ENCODE data around the gene GOLGA5. TPM values are rescaled to one million over a fixed set of nuclear protein-coding genes. Genes with fewer than 3 reads are reported as not detected.

GOLGA5 gene, protein sequence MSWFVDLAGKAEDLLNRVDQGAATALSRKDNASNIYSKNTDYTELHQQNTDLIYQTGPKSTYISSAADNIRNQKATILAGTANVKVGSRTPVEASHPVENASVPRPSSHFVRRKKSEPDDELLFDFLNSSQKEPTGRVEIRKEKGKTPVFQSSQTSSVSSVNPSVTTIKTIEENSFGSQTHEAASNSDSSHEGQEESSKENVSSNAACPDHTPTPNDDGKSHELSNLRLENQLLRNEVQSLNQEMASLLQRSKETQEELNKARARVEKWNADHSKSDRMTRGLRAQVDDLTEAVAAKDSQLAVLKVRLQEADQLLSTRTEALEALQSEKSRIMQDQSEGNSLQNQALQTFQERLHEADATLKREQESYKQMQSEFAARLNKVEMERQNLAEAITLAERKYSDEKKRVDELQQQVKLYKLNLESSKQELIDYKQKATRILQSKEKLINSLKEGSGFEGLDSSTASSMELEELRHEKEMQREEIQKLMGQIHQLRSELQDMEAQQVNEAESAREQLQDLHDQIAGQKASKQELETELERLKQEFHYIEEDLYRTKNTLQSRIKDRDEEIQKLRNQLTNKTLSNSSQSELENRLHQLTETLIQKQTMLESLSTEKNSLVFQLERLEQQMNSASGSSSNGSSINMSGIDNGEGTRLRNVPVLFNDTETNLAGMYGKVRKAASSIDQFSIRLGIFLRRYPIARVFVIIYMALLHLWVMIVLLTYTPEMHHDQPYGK
- total RNA-seq, result 33.4 and 35.0 TPM in 2 replicates

GRCh38 chr14:92793709-92794546, at the start of gene GOLGA5:
Gene GOLGA5 (plus strand): TSS chr14:92794305. CDS start chr14:92797438, 3,133 bp downstream.

GRCh38 chr14:92748259-92749016, 45.7 kb upstream of the GOLGA5 start, which contains the start of gene LGMN:
Gene LGMN (minus strand): TSS chr14:92748627. CDS start chr14:92732786, 15,841 bp downstream.

Other genes starting within 250 kb of the GOLGA5 start
- gene LGMN, start 45.7 kb upstream of the GOLGA5 start, total RNA-seq, result 13.3 and 16.5 TPM in 2 replicates
- gene CHGA, start 128.8 kb downstream of the GOLGA5 start, total RNA-seq, result not detected in 2 replicates

Measured in bronchus fibroblast of lung (primary cell).